Stimulated activated CD8-positive, alpha-beta memory T cell treated with anti-CD3 and anti-CD28 coated beads, Interleukin-15, amount 100 ng/mL, for 4 hours (primary cell): ENCODE results near the gene ZBTB11.
"Not testable (repeated sequence)": the region's sequence is repeated elsewhere in the genome, so short reads cannot be mapped to it uniquely, and the experiment has no call there.

Experiments
- DNase-seq, 2 donors: peaks; one replicate each; pipeline ENCODE4 v3.0.0-alpha.2; 2020; ENCODE audit warnings: low read depth in 2 of 2

ZBTB11 gene

GRCh38 chr3:101643861-101644613 is 32.9 kb downstream of the ZBTB11 start:
- peak in 1 of 2 donors; percentile 16 for DNase-seq

GRCh38 chr3:101643009-101643844 is 33.7 kb downstream of the ZBTB11 start:
- no peak for DNase-seq

GRCh38 chr3:101642441-101642840 is 34.5 kb downstream of the ZBTB11 start:
- no peak for DNase-seq

- DNase-seq, result not testable (repeated sequence)
Measured at GRCh38 chr3:101641397-101642115, 35.4 kb downstream of the ZBTB11 start.

DNA sequence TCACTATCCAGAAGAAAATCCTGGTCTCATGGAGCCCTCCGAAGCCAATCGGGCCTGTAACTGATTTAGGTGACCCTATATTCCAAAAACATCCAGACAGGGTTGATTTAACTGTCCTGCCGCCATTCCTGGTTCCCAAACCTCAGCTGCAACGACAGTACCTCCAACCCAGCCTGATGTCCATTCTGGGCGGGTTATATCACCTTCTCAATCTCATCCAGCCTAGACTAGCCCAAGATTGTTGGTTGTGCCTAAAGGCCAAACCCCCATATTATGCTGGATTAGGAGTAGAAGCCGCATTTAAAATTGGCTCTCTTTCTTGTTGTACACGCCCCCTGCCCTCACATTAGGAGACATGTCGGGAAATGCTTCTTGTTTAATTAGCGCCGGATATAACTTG is 36.7 kb downstream of the ZBTB11 start:
- no peak for DNase-seq

GRCh38 chr3:101639280-101639963 is 37.5 kb downstream of the ZBTB11 start:
- no peak for DNase-seq

- DNase-seq, result no peak
Measured at GRCh38 chr3:101638261-101638745, 38.6 kb downstream of the ZBTB11 start.

GRCh38 chr3:101637451-101637850 is 39.5 kb downstream of the ZBTB11 start:
- no peak for DNase-seq

DNA sequence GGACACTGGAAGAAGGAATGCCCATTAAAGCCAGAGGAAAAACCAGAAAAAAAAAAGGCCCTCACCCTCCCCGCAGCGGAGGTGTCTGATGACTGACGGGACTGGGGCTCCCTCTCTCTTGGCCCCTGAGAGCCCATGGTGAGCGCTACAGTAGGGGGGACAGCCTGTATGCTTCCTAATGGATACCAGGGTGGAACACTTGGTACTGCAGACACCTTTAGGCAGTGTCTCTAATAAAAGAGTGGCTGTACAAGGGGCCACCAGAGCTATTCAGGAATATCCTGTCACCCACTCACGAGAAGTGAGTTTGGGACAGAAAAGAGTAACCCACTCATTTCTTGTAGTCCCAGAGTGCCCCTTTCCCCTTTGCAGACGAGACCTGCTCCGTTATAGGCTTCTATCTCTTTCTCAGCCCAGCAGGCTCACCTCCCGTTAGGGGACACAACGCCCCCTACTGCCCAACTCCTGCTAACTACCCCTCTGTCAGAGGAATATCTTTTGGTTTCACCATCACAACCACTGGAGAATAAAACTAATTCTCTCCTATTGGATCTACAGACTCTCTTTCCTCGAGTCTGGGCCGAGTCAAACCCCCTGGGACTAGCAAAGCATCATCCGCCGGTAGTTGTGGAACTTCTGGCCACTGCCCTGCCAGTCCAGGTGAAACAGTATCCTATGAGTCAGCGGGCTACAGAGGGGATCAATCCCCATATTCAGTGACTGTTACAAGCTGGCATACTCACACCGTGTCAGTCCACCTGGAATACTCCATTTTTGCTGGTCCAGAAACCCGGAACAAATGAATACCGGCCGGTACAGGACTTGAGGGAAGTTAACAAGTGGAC is 40.8 kb downstream of the ZBTB11 start:
- peak; percentile 9 to 36 for DNase-seq

GRCh38 chr3:101635345-101635744 is 41.6 kb downstream of the ZBTB11 start:
- DNase-seq, result no peak

- no peak for DNase-seq
Measured at GRCh38 chr3:101634591-101635196, 42.2 kb downstream of the ZBTB11 start.

DNA sequence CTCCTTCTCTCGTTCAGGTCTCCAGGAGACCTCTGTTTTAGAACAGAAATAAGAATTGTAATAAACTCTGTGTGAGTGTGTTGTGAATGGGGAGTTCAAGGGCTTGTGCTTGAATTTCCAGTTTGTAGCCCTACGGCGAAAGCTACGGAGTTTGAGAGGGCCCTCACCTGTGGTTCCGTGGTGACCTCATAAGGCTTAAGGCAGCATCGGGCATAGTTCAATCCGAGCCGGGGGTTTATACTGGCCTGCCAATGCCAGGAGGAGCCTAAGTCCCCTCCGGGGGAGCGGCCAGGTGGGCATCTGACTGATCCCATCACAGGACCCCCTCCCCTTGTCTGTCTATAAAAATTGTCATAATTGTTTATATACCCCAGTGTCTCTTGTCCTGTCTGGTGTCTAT is 43.7 kb downstream of the ZBTB11 start:
- no peak for DNase-seq

DNA sequence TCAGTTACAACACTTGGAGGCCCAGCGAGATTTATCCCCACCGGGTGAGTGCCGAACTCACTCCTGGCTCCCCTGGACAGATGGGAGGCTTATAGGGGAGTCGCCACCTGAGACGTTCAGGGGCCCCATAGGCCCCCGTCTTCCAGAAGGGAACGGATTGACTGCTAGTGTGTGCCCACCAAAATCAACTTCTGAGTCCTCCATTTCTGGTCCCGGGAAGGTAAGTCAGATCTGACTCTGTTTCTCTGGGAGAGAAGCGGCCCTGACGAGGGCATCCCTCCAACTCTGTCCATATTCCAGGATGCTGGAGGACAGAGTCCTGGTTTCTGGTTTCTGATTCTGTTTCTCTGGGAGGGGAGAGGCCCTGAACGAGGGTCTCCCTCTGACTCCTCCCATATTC is 44.3 kb downstream of the ZBTB11 start:
- no peak for DNase-seq

DNA sequence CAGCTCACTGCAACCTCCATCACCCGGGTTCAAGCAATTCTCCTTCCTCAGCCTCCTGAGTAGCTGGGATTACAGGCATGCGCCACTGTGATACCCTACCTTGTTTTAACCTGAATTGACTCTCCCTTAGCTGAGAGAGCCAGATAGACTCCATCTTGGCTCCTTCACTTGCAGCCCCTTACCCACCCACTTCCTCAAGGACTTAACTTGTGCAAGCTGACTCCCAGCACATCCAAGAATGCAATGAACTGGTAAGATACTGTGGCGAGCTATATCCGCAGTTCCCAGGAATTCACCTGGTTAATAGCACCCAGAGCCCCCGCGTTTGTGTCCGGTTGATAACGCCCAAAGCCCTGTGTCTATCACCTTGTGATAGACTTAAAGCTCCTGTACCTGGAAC is 45.0 kb downstream of the ZBTB11 start:
- DNase-seq, result not testable (repeated sequence)

GRCh38 chr3:101631098-101631796 is 45.7 kb downstream of the ZBTB11 start:
- DNase-seq, result no peak

GRCh38 chr3:101629219-101629618 is 47.7 kb downstream of the ZBTB11 start:
- no peak for DNase-seq

DNA sequence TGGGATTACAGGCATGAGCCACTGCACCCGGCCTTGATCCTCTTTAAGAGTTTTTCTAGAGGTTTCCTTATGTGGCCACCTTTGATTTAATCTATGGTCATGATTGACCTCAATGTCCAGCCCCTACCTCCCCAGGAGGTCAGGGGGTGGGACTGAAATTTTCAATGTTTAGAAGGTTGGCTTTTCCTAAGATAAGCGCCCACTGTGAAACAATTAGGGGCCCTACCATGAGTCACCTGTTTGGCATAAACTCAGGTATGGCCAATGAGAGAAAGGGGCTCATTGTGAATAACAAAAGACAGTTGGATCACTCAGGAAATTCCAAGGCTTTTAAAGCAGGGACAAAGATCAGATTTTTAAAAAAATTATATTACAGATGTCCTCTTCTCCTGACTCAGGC is 51.1 kb downstream of the ZBTB11 start:
- no peak for DNase-seq

DNA sequence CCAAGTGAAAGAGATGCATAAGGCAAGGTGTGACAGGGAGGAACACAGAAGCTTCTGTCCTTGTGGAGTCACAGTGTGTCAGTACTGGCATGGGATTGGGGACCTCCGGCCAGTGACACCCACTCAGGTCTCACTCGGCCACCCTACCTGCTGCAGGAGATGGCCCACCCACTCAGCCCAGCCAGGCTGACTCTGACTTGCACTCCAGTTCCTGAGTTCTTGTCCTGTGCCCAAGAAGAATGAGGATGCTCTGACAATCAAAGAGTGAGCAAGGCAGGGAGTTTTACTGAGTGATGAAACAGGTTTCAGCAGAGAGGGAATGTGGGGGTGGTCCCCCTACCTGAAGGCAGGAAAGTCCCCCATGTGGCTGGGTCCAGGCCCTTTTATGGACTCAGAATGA is 52.1 kb downstream of the ZBTB11 start:
- DNase-seq, result no peak

- DNase-seq, result no peak
Measured at GRCh38 chr3:101623656-101624055, 53.3 kb downstream of the ZBTB11 start.

GRCh38 chr3:101619734-101620133 is 57.2 kb downstream of the ZBTB11 start:
- no peak for DNase-seq
